Right lobe of liver (tissue), 6 donors: ENCODE data around the gene OGN. TPM values are rescaled to one million over a fixed set of nuclear protein-coding genes. Genes with fewer than 3 reads are reported as not detected.

Source experiments
- ATAC-seq, 4 donors: fragments of 200-7000 bp; cut with Tn5 transposase; one replicate each; pipeline ENCODE4 v1.9.1; 2020; ENCODE audit warnings: mild to moderate bottlenecking in 4 of 4, moderate library complexity in 4 of 4
- DNase-seq, 3 donors: peaks; one replicate each; pipeline ENCODE4 v3.0.0-alpha.2; 2020
- H3K27ac ChIP-seq, 3 donors: fragments of 200-600 bp; one replicate each; pipeline ENCODE4 v1.8.0; 2022
- H3K27me3 ChIP-seq, 2 donors: fragments of 200-600 bp; one replicate each; pipeline ENCODE4 v1.8.0; 2022
- H3K36me3 ChIP-seq, 4 donors: fragments of 200-600 bp; sonication (generic) in 1 of 4; one replicate each; pipeline versions ENCODE4 v1.5.1 to v1.8.0; 2017 to 2022; ENCODE audit warnings: control low read depth in 1 of 4
- H3K4me1 ChIP-seq, 4 donors: fragments of 200-600 bp; sonication (generic) in 1 of 4; one replicate each; pipeline versions ENCODE4 v1.5.1 to v1.8.0; 2017 to 2022; ENCODE audit warnings: control low read depth in 1 of 4
- H3K4me3 ChIP-seq, 3 donors: fragments of 200-600 bp; one replicate each; pipeline ENCODE4 v1.8.0; 2022
- H3K9me3 ChIP-seq, 4 donors: fragments of 200-600 bp; sonication (generic) in 1 of 4; one replicate each; pipeline versions ENCODE4 v1.5.1 to v1.8.0; 2017 to 2022; ENCODE audit warnings: control low read depth in 1 of 4
- POLR2A ChIP-seq: fragments of 450-650 bp; IDR thresholded peaks from one replicate; pipeline ENCODE4 v1.6.1; 2017; ENCODE audit warnings: antibody characterized with exemption, mild to moderate bottlenecking
- WGBS: methylation state at CpG from one replicate; pipeline ENCODE4 v1.1.6; 2018; ENCODE audit warnings: low coverage, low lambda C conversion rate; ENCODE audit not compliant: insufficient coverage; ENCODE audit errors: missing lambda C conversion rate; 5-methylcytosine and 5-hydroxymethylcytosine counted together
- intact Hi-C, 2 donors: fragments of 100-400 bp; cut with DNase I; formaldehyde crosslinking; loops; one replicate each; pipeline versions ENCODE4 v1.11.2 to v1.14.1; 2022
- total RNA-seq, 6 experiments: library from RNA; depleted of rRNA in 2 of 6; stranded (reverse); fragments of >200 nt in 2 of 6; fragmentation: NEBNext Ultra II Directional in 3 of 6; extraction: Animal tissue kit (Norgen Biotek cat#: 25700) in 3 of 6; gene quantifications; one replicate each; pipeline versions ENCODE4 v1.1.0 to v1.2.4, GENCODE V29; 2016 to 2023
- TF ChIP-seq, protein P1 (sequence below), 4 donors: fragments of 200-600 bp in 3 of 4; fragments of 450-650 bp in 1 of 4; IDR thresholded peaks; one replicate each; pipeline versions ENCODE4 v1.5.1 to v1.8.0; 2016 to 2022; ENCODE audit warnings: antibody characterized with exemption in 4 of 4, mild to moderate bottlenecking in 2 of 4
- donor health status: DM: no; HTN: yes; CAD: no.
- donor health status: DM: no; HTN: no; CAD: no.
- donor health status: DM: no; HTN: no; CAD: no.
- donor health status: DM: no; HTN: yes; CAD: no.
- donor health status: DM: no; HTN: yes; CAD: no.

Gene OGN
- total RNA-seq, 6 experiments from 2014 or later: 0.31 to 1.6 (median 0.43) TPM; not detected in 1

DNA sequence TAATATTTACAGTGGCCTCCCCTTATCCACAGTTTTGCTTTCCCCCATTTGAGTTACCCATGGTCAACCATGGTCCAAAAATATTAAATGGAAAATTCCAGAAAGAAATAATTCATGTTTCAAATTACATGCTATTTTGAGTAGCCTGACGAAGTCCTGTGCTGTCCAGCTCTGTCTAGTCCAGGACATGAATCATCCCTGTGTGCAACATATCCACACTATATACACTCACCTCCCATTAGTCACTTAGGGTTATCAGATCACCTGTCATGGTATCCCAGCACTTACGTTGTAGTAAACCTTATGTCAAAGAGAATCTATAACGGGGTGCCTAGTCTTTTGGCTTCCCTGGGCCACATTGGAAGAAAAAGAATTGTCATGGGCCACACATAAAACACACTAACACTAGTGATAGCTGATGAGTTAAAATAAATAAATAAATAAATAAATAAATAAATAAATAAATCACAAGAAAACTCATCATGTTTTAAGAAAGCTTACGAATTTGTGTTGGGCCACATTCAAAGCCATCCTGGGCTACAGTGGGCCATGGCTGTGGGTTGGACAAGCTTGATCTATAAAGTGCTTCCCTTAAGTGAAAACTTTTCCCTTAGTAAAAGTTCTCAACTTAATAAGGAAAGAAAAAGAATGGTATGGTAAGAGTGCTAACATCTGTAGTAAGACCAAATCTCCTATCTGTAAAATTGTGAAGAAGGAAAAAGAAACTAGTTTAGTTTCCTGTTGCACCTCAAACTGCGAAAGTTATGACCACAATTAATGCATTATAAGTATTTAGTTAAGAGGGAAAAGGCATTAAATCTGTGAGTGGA lies 35.8 kb upstream of the OGN start:
- H3K9me3 ChIP-seq: no peaks in the 10 kb centered on the region
- no peaks in the 10 kb centered on the region for H3K27me3 ChIP-seq
- no peaks in the 10 kb centered on the region for H3K36me3 ChIP-seq
- DNase-seq: no peak
- intact Hi-C loops: loop anchor here in 1 of 2 donors (10.0 kb wide), 1 partner anchor 295 kb away; no protein-coding TSS in a partner anchor
- no peak overlapping the region for H3K4me3 ChIP-seq
- 78% methylated on average over 5 of the region's 5 CpGs for WGBS
- H3K4me1 ChIP-seq: no peaks in the 10 kb centered on the region
- TF ChIP-seq, protein P1, sequence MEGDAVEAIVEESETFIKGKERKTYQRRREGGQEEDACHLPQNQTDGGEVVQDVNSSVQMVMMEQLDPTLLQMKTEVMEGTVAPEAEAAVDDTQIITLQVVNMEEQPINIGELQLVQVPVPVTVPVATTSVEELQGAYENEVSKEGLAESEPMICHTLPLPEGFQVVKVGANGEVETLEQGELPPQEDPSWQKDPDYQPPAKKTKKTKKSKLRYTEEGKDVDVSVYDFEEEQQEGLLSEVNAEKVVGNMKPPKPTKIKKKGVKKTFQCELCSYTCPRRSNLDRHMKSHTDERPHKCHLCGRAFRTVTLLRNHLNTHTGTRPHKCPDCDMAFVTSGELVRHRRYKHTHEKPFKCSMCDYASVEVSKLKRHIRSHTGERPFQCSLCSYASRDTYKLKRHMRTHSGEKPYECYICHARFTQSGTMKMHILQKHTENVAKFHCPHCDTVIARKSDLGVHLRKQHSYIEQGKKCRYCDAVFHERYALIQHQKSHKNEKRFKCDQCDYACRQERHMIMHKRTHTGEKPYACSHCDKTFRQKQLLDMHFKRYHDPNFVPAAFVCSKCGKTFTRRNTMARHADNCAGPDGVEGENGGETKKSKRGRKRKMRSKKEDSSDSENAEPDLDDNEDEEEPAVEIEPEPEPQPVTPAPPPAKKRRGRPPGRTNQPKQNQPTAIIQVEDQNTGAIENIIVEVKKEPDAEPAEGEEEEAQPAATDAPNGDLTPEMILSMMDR (IDR thresholded peaks at IDR 0.05): no peak
- TF ChIP-seq POLR2A: no peak
- no peak for ATAC-seq
- no peak overlapping the region for H3K27ac ChIP-seq

GRCh38 chr9:92438900-92439526 lies 34.6 kb upstream of the OGN start:
- 47% methylated on average over 4 of the region's 5 CpGs for WGBS
- ATAC-seq (peak in 2 of 4 donors; percentile 33 to 52), DNase-seq (no peak)
- no peaks in the 10 kb centered on the region for H3K4me1 ChIP-seq
- no peaks in the 10 kb centered on the region for H3K36me3 ChIP-seq
- no peaks in the 10 kb centered on the region for H3K27me3 ChIP-seq
- H3K4me3 ChIP-seq: no peak overlapping the region
- TF ChIP-seq, protein P1 (IDR thresholded peaks at IDR 0.05): peak; percentile 36 to 55 (median 48)
- no peak for TF ChIP-seq POLR2A
- H3K9me3 ChIP-seq: no peaks in the 10 kb centered on the region
- no peak overlapping the region for H3K27ac ChIP-seq
- intact Hi-C loops: no loop called here

DNA sequence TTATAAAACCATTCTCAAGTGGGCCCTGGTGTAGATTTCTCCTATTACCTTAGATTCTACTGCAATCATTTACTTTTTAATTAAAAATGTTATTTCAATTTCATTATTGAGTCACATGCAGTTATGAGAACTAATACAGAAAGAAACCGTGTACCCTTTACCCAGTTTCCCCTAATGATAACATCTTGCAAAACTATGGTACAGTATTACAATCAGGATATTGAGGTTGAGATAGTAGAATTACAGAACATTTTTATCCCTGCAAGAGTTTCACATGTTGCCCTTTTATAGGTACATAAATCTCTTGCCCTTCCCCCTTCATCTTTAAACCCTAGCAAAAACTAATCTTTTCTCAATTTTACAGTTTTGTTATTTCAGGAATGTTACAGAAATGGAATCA lies 30.9 kb upstream of the OGN start:
- DNase-seq: no peak
- Histone ChIP-seq H3K4me1 (no peaks in the 10 kb centered on the region), H3K36me3 (no peaks in the 10 kb centered on the region), H3K27ac (no peak overlapping the region), H3K27me3 (no peaks in the 10 kb centered on the region), H3K9me3 (no peaks in the 10 kb centered on the region), H3K4me3 (no peak overlapping the region)
- no peak for ATAC-seq
- intact Hi-C loops: no loop called here
- TF ChIP-seq POLR2A: no peak
- TF ChIP-seq, protein P1 (IDR thresholded peaks at IDR 0.05): no peak
- WGBS: 83% methylated on average over 1 of the region's 1 CpG

- H3K27me3 ChIP-seq: no peaks in the 10 kb centered on the region
- no peak overlapping the region for H3K27ac ChIP-seq
- H3K9me3 ChIP-seq: no peaks in the 10 kb centered on the region
- ATAC-seq (no peak), DNase-seq (no peak)
- H3K4me1 ChIP-seq: no peaks in the 10 kb centered on the region
- no peak overlapping the region for H3K4me3 ChIP-seq
- no peaks in the 10 kb centered on the region for H3K36me3 ChIP-seq
- intact Hi-C loops: no loop called here
- TF ChIP-seq, protein P1 (IDR thresholded peaks at IDR 0.05): no peak
- no peak for TF ChIP-seq POLR2A
- 90% methylated on average over 5 of the region's 5 CpGs for WGBS
Measured at GRCh38 chr9:92432972-92433548, 28.7 kb upstream of the OGN start.
